Naive B cell (primary cell): ENCODE results near the gene RAET1G. TPM values are rescaled to one million over a fixed set of nuclear protein-coding genes. Genes with fewer than 3 reads are reported as not detected.
"Not testable (repeated sequence)": the region's sequence is repeated elsewhere in the genome, so short reads cannot be mapped to it uniquely, and the experiment has no call there.

Experiments
- ATAC-seq, 2 donors: fragments of 150-1000 bp; cut with Tn5 transposase; 2 replicates each; pipeline ENCODE4 v1.10.0; 2021; ENCODE audit warnings: low read depth in 2 of 2, mild to moderate bottlenecking in 2 of 2, moderate library complexity in 2 of 2
- DNase-seq: peaks from one replicate; pipeline ENCODE4 v3.0.0; 2022
- H3K27ac Mint-ChIP-seq, 6 donors: one replicate each; pipeline ENCODE4 v1.8.0; 2020 to 2022; ENCODE audit warnings: mild to moderate bottlenecking in 6 of 6, mixed read lengths in 6 of 6, moderate library complexity in 5 of 6, inconsistent platforms in 2 of 6
- H3K27me3 Mint-ChIP-seq, 3 donors: one replicate each; pipeline ENCODE4 v1.8.0; 2021 to 2022; ENCODE audit warnings: mixed read lengths in 3 of 3, mild to moderate bottlenecking in 1 of 3
- H3K36me3 Mint-ChIP-seq, 2 donors: one replicate each; pipeline ENCODE4 v1.8.0; 2020 to 2022; ENCODE audit warnings: mixed read lengths in 2 of 2, inconsistent platforms in 1 of 2, mild to moderate bottlenecking in 1 of 2
- H3K4me1 Mint-ChIP-seq, 3 donors: one replicate each; pipeline ENCODE4 v1.8.0; 2020 to 2022; ENCODE audit warnings: mixed read lengths in 3 of 3, inconsistent platforms in 1 of 3, mild to moderate bottlenecking in 1 of 3, moderate library complexity in 1 of 3
- H3K4me3 Mint-ChIP-seq, 8 donors: one replicate each; pipeline ENCODE4 v1.8.0; 2020 to 2022; ENCODE audit warnings: mild to moderate bottlenecking in 8 of 8, mixed read lengths in 8 of 8, moderate library complexity in 8 of 8, inconsistent platforms in 2 of 8
- H3K9me3 Mint-ChIP-seq, 7 donors: one replicate each; pipeline ENCODE4 v1.8.0; 2020 to 2022; ENCODE audit warnings: mixed read lengths in 7 of 7, mild to moderate bottlenecking in 5 of 7, inconsistent platforms in 2 of 7, moderate library complexity in 1 of 7
- polyA plus RNA-seq, 6 donors: library from polyadenylated mRNA; unstranded; fragments of 300-500 nt; fragmentation: Illumina TruSeq; gene quantifications; one replicate each; pipeline ENCODE4 v1.2.3, GENCODE V29; 2021; ENCODE audit warnings: low read depth in 6 of 6

RAET1G gene
- polyA plus RNA-seq, 6 donors from 2014 or later, result not detected

DNA sequence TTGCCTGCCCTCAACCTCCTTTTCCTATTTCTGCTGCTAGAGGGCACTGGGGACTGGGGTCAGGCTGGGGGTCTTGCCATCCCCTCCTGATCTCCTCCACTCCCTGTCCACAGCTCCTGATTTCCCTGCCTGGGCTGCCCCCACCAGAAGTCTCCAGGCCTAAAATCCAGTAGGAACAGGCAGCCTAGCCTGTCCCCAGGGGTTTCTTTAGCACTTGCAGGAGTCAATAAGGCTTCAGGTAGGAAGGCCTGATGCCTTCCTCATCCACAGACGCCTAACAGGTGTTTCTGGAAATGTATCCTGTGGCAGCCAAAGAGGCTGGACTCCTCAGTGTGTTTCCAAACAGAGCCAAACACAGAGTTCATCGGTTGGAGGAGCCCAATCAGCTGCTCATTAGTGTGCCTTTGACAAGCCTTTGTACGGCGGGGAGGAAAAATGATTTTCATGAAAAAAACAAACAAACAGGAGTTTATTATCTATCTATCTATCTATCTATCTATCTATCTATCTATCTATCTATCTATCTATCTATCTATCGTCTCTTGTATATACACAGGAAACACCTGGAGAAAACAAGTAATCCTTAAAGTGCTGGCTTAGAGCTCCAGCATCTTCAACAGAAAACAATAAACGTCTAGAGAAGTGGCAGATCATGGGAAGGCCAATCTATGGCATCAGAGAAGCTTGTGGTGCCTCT, 21.3 kb downstream of the RAET1G start:
- Mint-ChIP-seq H3K4me1 (no peaks in the 10 kb centered on the region), H3K27me3 (peaks cover 27 to 48% (median 47%) of the 10 kb centered on the region in 3 donors), H3K27ac (no peak overlapping the region), H3K9me3 (peaks cover 0 to 3% (median 0%) of the 10 kb centered on the region in 7 donors), H3K36me3 (peaks cover 0 to under 1% of the 10 kb centered on the region in 2 donors), H3K4me3 (no peak overlapping the region)
- DNase-seq (no peak), ATAC-seq (no peak)

DNA sequence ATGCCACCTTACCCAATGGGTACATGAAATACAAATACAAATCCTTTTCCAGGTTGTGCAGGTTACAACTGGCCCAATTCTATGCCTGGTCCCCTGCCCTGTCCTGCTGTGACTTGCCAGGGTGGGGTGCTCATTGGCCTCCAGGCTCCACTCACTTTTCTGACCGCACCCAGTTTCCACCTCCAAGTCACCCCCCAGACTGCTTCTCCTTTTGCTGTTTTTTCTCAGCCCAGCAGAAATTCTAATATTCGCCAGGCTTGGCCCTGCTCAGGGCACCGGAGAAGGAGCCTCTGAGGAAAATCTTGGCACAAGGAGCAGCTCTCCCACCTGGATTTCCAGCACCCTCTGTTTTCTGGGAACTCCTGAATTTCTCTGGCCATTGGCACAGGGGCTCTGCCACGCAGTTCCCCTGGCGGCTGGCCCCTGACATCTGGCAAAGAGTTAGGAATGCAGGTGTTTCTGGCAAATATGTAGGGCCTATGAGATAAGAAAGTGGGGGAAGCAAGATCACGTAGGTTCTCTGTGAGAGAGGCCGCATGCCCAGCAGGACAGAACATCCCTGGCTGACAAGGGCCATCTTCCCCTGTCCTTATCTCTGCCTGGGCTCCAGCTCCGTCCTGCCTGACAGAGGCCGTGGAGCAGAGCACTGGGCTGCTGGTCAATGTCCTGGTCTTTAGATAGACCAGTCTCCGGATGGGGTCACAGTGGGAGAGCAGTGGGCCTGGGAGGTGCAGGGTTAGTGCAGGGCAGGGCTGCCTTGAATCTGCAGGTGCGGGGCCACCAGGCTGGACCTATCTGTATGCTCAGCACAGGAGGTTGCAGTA, 22.1 kb downstream of the RAET1G start:
- peaks cover 0 to 3% (median 0%) of the 10 kb centered on the region in 7 donors for H3K9me3 Mint-ChIP-seq
- no peaks in the 10 kb centered on the region for H3K36me3 Mint-ChIP-seq
- peaks cover 28 to 50% (median 50%) of the 10 kb centered on the region in 3 donors for H3K27me3 Mint-ChIP-seq
- ATAC-seq (no peak), DNase-seq (no peak)
- no peak overlapping the region for H3K27ac Mint-ChIP-seq
- H3K4me3 Mint-ChIP-seq, result peak overlapping the region in 1 of 8 donors; percentile 73
- no peaks in the 10 kb centered on the region for H3K4me1 Mint-ChIP-seq

DNA sequence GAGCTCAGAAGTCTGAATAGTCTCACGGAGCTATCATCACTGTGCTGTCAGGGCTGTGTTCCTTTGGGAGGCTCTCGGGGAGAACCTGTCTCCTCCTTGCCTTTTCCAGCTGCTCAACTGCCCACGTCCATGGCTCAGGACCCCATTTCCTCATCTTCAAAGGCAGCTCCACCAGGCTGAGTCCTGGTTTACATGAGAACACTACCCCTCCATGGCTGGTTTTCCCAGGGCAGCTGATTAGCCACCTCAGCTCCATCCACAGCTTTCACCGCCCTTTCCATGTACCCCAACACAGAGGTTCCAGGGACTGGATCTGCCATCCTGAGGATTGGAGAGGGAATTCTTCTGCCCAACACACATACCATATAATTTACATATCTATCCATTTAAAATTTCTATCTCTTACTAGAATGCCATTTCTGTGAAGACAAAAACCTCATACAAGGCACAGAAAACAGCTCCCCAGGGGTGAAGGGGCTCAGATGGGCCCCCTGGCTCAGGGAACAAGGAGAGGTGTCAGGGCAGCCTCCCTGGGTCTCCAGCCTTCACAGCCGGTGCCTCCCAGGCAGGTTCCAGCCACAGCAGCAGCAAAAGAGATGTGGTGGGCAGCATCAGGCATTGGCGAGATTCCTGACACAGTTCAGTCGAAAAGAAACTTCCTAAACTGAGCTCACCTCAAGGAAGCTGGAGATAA, 22.8 kb downstream of the RAET1G start:
- ATAC-seq (no peak), DNase-seq (no peak)
- H3K27me3 Mint-ChIP-seq, result peaks cover 31 to 50% (median 50%) of the 10 kb centered on the region in 3 donors
- no peaks in the 10 kb centered on the region for H3K36me3 Mint-ChIP-seq
- H3K27ac Mint-ChIP-seq, result no peak overlapping the region
- peaks cover 0 to 3% (median 0%) of the 10 kb centered on the region in 7 donors for H3K9me3 Mint-ChIP-seq
- no peaks in the 10 kb centered on the region for H3K4me1 Mint-ChIP-seq
- H3K4me3 Mint-ChIP-seq, result no peak overlapping the region

DNA sequence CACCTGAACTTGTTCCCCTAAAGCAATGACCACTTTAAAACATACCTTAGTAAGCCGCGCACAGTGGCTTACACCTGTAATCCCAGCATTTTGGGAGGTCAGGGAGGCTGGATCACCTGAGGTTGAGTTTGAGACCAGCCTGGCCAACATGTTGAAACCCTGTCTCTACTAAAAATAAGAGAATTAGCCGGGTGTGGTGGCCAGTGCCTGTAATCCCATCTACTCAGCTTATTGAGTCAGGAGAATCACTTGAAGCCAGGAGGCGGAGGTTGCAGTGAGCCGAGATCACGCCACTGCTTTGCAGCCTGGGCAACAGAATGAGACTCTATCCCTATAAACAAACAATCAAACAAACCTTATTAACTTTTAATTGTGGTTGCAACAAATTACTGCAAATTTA, 23.4 kb downstream of the RAET1G start:
- DNase-seq (no peak), ATAC-seq (no peak)
- Mint-ChIP-seq H3K4me1 (no peaks in the 10 kb centered on the region), H3K27me3 (peaks cover 35 to 50% (median 49%) of the 10 kb centered on the region in 3 donors), H3K4me3 (no peak overlapping the region), H3K9me3 (no peaks in the 10 kb centered on the region), H3K27ac (no peak overlapping the region), H3K36me3 (no peaks in the 10 kb centered on the region)

DNA sequence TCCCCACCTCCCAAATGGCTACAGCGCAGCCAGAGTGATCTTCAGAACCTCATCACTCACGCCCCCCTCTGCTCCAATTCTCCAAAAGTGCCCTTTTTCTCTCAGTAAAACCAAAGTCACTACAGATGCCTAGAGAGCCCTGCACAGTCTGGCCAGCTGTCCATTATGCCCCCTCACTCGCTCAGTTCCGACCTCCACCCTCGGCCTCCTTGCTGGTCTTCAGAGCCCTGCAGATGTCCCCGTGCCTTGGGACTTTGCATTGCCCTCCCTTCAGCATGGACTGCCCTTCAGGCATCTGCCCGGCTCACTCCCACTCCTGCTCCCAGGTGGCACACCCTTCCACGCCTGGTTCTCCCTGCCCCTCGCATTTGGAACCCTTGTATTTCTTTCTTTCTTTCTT, 24.0 kb downstream of the RAET1G start:
- H3K27ac Mint-ChIP-seq, result no peak overlapping the region
- H3K9me3 Mint-ChIP-seq, result no peaks in the 10 kb centered on the region
- DNase-seq, result no peak
- ATAC-seq, result no peak
- no peaks in the 10 kb centered on the region for H3K4me1 Mint-ChIP-seq
- no peaks in the 10 kb centered on the region for H3K36me3 Mint-ChIP-seq
- H3K4me3 Mint-ChIP-seq, result no peak overlapping the region
- H3K27me3 Mint-ChIP-seq, result peaks cover 38 to 54% (median 52%) of the 10 kb centered on the region in 3 donors

DNA sequence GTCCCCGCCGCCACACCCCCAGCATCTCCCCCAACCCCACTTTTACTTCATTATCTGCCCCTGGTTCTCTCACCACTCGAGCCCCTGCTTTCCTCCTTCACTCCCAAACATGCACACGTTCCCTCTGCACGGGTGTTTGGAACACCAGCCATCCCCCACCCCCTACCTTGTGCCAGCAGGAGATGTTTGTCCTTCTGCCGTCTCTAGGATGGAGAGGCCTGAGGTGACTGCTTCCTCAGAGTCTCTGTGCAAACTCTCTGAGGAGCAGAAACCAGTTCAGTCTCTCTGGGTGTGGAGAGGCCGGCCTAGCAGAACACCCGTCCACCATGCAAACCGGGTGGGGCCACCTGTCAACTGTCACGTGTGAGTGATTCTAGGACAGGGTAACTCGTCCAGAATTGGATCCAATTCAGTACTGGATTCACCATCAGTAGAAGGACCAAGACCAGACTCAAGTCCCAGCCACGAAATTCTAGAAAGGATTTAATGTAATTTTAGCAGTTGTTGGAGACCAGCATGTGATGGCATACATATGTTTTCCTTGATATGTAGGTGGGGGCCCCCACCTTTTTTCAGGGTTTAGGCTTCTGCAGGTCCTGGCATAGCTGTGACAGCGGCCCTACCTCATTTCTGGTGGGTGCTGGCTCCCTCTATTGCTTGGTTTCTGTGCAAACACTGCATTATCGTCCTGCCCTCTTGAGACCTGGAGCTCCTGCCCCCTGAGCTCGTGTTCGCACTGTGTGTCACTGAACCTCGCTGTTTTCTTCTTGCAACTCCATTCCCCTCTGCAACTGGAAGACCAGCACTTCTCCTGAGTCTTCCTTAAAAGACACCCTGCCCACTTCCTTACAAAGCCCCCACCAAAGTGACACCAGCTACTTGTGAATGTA, 24.8 kb downstream of the RAET1G start, which contains the start of gene RAET1E:
Gene RAET1E, minus strand, starts transcription at position 259 of the 890 bp plus-strand sequence. CDS start 7,212 bp downstream, outside the sequence.
- Mint-ChIP-seq H3K9me3 (no peaks in the 10 kb centered on the region), H3K27ac (no peak within 1 kb of the TSS), H3K4me3 (no peak within 1 kb of the TSS), H3K36me3 (no peaks in the 10 kb centered on the region), H3K4me1 (no peaks in the 10 kb centered on the region), H3K27me3 (peaks cover 34 to 49% (median 48%) of the 10 kb centered on the region in 3 donors)
- DNase-seq (no peak), ATAC-seq (no peak)

DNA sequence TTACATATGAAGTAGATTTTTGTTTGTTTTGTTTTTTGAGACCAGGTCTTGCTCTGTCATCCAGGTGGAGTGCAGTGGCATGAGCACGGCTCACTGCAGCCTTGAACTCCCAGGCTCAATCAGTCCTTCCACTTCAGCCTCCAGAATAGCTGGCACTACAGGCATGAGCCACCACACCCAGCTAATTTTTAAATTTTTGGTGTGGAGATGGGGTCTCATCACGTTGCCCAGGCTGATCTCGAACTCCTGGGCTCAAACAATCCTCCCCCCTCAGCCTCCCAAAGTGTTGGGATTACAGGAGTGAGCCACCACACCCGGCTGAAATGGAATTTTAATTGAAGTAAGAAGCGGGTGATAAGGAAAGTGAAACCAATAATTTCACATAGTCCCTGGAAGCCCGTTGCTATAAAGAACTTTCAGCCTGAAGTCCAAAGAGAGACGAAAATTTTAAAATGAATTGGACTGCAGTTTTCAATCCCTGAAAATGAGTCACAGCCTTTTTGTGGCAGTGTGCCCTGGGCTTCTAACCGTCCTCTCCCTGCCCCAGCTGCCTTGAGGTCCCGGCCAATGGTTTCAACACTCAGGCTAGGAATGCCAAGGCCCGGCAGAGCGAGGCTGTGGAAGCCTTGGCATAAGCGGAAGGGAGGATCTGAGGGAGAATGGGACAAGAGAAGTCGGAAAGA, 25.8 kb downstream of the RAET1G start:
- H3K9me3 Mint-ChIP-seq, result no peaks in the 10 kb centered on the region
- no peak for ATAC-seq
- no peaks in the 10 kb centered on the region for H3K36me3 Mint-ChIP-seq
- no peak overlapping the region for H3K4me3 Mint-ChIP-seq
- no peaks in the 10 kb centered on the region for H3K4me1 Mint-ChIP-seq
- DNase-seq, result no peak
- H3K27me3 Mint-ChIP-seq, result peaks cover 29 to 56% (median 46%) of the 10 kb centered on the region in 3 donors
- no peak overlapping the region for H3K27ac Mint-ChIP-seq

DNA sequence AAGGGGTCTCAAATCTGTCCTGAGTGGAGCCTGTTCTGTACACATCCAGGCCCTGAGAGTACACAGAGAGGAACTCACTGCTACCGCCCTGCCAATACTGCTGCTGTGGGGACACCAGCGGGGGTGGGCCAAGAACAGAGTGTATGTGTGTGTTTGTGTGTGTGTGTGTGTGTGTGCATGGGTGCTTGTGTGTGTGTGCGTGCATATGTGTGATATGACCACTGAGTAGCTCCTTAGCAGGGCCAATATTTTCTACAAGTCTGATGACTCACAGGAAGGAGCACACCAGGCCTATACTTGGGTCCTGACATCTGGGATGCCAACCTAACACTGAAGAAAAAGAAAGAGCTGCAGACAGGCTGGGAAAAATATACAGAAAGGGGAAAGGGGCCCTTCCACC, 26.4 kb downstream of the RAET1G start:
- H3K27ac Mint-ChIP-seq, result no peak overlapping the region
- no peaks in the 10 kb centered on the region for H3K36me3 Mint-ChIP-seq
- peaks cover 23 to 60% (median 53%) of the 10 kb centered on the region in 3 donors for H3K27me3 Mint-ChIP-seq

DNA sequence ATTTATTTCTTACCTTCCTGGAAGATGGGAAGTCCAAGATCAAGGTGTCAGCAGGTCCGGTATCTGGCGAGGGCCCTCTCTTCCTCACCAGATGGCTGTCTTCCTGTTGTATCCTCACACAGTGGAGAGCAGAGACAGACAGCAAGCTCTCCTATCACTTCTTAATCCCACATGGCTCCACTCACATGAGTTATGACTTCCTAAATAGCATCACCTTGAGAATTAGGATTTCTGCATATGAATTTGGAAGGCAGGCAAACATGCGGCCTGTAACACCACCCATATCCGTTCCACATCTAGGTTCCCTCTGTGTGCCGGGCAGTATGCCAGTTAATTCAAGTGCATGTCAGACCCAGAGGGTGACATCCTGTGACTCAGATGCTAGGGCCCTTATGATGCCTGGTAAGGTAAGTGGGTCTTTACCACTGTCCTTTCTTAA, 27.1 kb downstream of the RAET1G start:
- no peak overlapping the region for H3K4me3 Mint-ChIP-seq

More for the DNA sequence above, 26.4 kb downstream of the RAET1G start:
- DNase-seq (no peak), ATAC-seq (no peak)
- no peak overlapping the region for H3K4me3 Mint-ChIP-seq
- no peaks in the 10 kb centered on the region for H3K4me1 Mint-ChIP-seq
- no peaks in the 10 kb centered on the region for H3K9me3 Mint-ChIP-seq

DNA sequence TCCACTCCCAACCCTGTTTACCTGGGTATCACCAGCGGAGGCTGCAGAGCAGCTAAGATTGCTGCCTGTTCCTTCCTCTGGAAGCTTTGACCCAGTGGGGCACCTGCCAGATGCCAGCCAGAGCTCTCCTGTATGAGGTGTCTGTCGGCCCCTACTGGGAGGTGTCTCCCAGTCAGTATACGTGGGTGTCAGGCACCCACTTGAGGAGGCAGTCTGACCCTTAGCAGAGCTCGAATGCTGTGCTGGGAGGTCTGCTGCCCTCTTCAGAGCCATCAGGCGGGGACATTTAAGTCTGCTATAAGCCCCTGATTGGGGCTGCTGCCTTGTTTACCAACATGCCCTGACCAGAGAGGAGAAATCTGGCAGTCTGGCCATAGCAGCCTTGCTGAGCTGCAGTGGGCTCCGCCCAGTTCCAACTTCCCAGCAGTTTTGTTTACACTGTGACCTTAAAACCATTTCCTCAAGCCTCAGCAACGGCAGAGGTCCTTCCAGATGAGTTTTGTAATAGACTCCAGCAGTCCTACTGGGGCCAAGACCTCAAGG, 27.8 kb downstream of the RAET1G start:
- Mint-ChIP-seq H3K4me1 (no peaks in the 10 kb centered on the region), H3K27me3 (peaks cover 26 to 64% (median 60%) of the 10 kb centered on the region in 3 donors), H3K9me3 (no peaks in the 10 kb centered on the region), H3K27ac (no peak overlapping the region), H3K4me3 (no peak overlapping the region), H3K36me3 (no peaks in the 10 kb centered on the region)
- no peak for ATAC-seq
- DNase-seq, result no peak

More for the DNA sequence above, 27.1 kb downstream of the RAET1G start:
- peaks cover 22 to 60% (median 59%) of the 10 kb centered on the region in 3 donors for H3K27me3 Mint-ChIP-seq
- DNase-seq (no peak), ATAC-seq (no peak)
- no peaks in the 10 kb centered on the region for H3K36me3 Mint-ChIP-seq
- no peaks in the 10 kb centered on the region for H3K4me1 Mint-ChIP-seq
- H3K9me3 Mint-ChIP-seq, result no peaks in the 10 kb centered on the region
- H3K27ac Mint-ChIP-seq, result no peak overlapping the region

DNA sequence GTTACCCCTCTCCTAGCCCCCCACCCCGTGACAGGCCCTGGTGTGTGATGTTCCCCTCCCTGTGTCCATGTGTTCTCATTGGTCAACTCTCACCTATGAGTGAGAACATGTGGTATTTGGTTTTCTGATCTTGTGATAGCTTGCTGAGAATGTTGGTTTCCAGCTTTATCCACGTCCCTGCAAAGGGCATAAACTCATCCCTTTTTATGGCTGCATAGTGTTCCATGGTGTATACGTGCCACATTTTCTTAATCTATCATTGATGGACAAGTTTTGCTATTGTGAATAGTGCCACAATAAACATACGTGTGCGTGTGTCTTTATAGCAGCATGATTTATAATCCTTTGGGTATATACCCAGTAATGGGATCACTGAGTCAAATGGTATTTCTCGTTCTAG, 31.1 kb downstream of the RAET1G start:
- Mint-ChIP-seq H3K27ac (peak overlapping the region in 1 of 6 donors; percentile 39), H3K27me3 (peaks cover 27 to 71% (median 57%) of the 10 kb centered on the region in 3 donors)
- H3K36me3 Mint-ChIP-seq, H3K4me1 Mint-ChIP-seq, ATAC-seq, H3K9me3 Mint-ChIP-seq, DNase-seq, H3K4me3 Mint-ChIP-seq: not testable (repeated sequence)

DNA sequence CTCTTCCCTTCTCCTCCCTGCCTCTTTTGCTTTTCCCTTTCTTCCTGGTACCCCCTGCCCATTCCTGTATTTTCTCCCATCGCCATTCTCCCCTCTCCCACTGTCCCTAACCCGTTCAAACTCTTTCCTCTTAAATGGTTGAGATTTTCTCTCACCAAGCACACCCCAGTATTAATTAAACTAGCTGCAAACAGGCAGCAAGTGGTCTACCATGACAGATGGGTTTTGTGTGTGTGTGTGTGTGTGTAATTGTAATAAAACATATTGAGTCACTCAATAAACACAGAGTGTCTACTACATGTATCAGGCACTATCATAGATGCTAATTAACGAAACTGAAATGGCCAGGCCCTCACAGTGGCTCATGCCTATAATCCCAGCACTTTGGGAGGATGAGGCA, 31.7 kb downstream of the RAET1G start:
- Mint-ChIP-seq H3K4me3 (no peak overlapping the region), H3K27me3 (peaks cover 27 to 72% (median 54%) of the 10 kb centered on the region in 3 donors), H3K4me1 (no peaks in the 10 kb centered on the region), H3K27ac (no peak overlapping the region), H3K36me3 (no peaks in the 10 kb centered on the region), H3K9me3 (no peaks in the 10 kb centered on the region)
- ATAC-seq (no peak), DNase-seq (no peak)
